ENCODE measurements around the gene FARP1.

FARP1 gene

DNA sequence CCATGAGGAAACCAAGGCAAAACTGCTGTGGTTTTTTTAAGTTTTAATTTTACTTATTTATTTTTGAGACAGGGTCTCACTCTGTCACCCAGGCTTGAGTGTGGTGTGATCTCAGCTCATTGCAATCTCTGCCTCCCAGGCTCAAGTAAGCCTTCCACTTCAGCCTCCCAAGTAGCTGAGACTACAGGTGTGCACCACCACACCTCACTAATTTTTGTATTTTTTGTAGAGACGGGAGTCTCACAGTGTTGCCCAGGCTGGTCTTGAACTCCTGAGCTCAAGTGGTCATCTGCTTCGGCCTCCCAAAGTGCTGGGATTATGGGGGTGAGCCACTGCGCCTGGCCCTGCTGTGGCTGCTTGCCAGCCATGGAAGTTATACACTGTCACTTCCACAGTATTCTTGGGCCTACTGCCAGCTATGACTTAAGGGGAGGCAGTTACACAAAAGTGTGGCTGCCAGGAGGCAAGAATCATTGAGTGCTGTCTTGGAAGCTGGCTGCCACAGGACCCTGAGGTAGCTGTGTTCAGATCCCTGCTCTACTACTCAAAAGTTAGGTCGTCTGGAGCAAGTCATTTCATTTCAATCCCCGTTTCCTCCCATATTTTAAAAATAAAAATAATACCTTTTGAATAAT, 12.7 kb downstream of the FARP1 start:
- Histone ChIP-seq H3K79me2 (ENCODE audit: insufficient read depth, low read length) (no peaks in the 10 kb centered on the region), H4K20me1 (ENCODE audit: low read depth, low read length) (no peaks in the 10 kb centered on the region), H3K27ac (ENCODE audit: low read depth, low read length) (no peak overlapping the region), H3K9me2 (replicated peaks; ENCODE audit: insufficient read depth, low read length) (no peaks in the 10 kb centered on the region), H3F3A (ENCODE audit: insufficient read depth) (no peaks in the 10 kb centered on the region), H3K4me2 (ENCODE audit: low read depth, low read length, poor library complexity, severe bottlenecking) (no peak overlapping the region), H2AFZ (ENCODE audit: low read depth, low read length, severe bottlenecking) (no peak overlapping the region), H3K9ac (ENCODE audit: low read length) (no peak overlapping the region), H3K9me3 (ENCODE audit: insufficient read depth, low read length) (no peaks in the 10 kb centered on the region), H3K36me3 (ENCODE audit: low read length) (no peaks in the 10 kb centered on the region), H3K27me3 (ENCODE audit: low read length) (no peaks in the 10 kb centered on the region), H3K4me3 (ENCODE audit: insufficient read depth, low read length, poor library complexity, severe bottlenecking) (no peak overlapping the region)
- no peak for TF ChIP-seq EZH2phosphoT487 (conservative IDR thresholded peaks at IDR 0.05; ENCODE audit: low read length)
- TF ChIP-seq, protein P1, sequence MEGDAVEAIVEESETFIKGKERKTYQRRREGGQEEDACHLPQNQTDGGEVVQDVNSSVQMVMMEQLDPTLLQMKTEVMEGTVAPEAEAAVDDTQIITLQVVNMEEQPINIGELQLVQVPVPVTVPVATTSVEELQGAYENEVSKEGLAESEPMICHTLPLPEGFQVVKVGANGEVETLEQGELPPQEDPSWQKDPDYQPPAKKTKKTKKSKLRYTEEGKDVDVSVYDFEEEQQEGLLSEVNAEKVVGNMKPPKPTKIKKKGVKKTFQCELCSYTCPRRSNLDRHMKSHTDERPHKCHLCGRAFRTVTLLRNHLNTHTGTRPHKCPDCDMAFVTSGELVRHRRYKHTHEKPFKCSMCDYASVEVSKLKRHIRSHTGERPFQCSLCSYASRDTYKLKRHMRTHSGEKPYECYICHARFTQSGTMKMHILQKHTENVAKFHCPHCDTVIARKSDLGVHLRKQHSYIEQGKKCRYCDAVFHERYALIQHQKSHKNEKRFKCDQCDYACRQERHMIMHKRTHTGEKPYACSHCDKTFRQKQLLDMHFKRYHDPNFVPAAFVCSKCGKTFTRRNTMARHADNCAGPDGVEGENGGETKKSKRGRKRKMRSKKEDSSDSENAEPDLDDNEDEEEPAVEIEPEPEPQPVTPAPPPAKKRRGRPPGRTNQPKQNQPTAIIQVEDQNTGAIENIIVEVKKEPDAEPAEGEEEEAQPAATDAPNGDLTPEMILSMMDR (IDR thresholded peaks at IDR 0.05; ENCODE audit: insufficient read depth, low read length, poor library complexity, severe bottlenecking): no peak

DNA sequence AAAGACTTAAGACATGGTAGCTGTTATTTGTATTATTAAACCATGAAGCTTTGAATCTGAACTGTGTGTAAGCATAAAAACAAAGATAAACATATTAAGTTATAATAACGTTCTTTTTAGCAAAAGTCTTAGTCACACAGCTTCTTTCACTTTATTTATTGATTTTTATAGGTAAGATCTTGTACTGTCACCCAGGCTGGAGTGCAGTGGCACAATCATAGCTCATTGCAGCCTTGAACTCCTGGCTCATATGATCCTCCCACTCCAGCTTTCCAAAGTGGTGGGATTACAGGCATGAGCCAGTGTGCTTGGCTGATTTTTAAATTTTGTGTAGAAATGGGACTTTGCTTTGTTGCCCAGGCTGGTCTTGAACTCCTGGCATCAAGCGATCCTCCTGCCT, 13.4 kb downstream of the FARP1 start:
- no peak overlapping the region for H3K9ac ChIP-seq (ENCODE audit: low read length)
- H3K4me2 ChIP-seq (ENCODE audit: low read depth, low read length, poor library complexity, severe bottlenecking): no peak overlapping the region
- H2AFZ ChIP-seq (ENCODE audit: low read depth, low read length, severe bottlenecking): no peak overlapping the region
- no peaks in the 10 kb centered on the region for H3K79me2 ChIP-seq (ENCODE audit: insufficient read depth, low read length)
- H3K4me3 ChIP-seq (ENCODE audit: insufficient read depth, low read length, poor library complexity, severe bottlenecking): no peak overlapping the region
- no peaks in the 10 kb centered on the region for H4K20me1 ChIP-seq (ENCODE audit: low read depth, low read length)
- TF ChIP-seq, protein P1 (IDR thresholded peaks at IDR 0.05; ENCODE audit: insufficient read depth, low read length, poor library complexity, severe bottlenecking): no peak
- TF ChIP-seq EZH2phosphoT487 (conservative IDR thresholded peaks at IDR 0.05; ENCODE audit: low read length): no peak
- no peak overlapping the region for H3K27ac ChIP-seq (ENCODE audit: low read depth, low read length)
- no peaks in the 10 kb centered on the region for H3K36me3 ChIP-seq (ENCODE audit: low read length)
- H3K9me3 ChIP-seq (ENCODE audit: insufficient read depth, low read length): no peaks in the 10 kb centered on the region
- H3F3A ChIP-seq (ENCODE audit: insufficient read depth): no peaks in the 10 kb centered on the region
- H3K27me3 ChIP-seq (ENCODE audit: low read length): no peaks in the 10 kb centered on the region
- H3K9me2 ChIP-seq (replicated peaks; ENCODE audit: insufficient read depth, low read length): no peaks in the 10 kb centered on the region

DNA sequence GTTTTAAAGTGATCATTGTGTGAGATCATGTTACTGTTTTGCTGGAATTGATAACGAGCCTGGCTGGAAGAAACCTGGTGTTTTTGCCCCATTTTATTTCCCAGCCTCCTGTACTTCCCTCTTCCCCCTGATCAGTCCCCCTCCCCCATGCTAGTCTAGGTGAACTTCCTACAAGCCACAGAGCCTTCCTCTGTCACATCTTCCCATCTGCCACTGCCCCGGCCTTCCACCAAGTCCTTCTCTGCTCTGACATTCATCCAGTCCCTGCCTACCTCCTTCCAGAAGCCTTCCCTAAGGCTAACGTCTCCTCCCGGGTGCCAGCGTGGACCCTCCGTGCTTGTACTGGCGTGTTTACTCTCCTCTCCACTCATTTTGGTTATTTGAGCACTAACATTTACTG, 14.3 kb downstream of the FARP1 start:
- no peaks in the 10 kb centered on the region for H3F3A ChIP-seq (ENCODE audit: insufficient read depth)
- no peak overlapping the region for H2AFZ ChIP-seq (ENCODE audit: low read depth, low read length, severe bottlenecking)
- H3K79me2 ChIP-seq (ENCODE audit: insufficient read depth, low read length): no peaks in the 10 kb centered on the region
- TF ChIP-seq EZH2phosphoT487 (conservative IDR thresholded peaks at IDR 0.05; ENCODE audit: low read length): no peak
- TF ChIP-seq, protein P1 (IDR thresholded peaks at IDR 0.05; ENCODE audit: insufficient read depth, low read length, poor library complexity, severe bottlenecking): no peak
- H3K4me2 ChIP-seq (ENCODE audit: low read depth, low read length, poor library complexity, severe bottlenecking): no peak overlapping the region
- H4K20me1 ChIP-seq (ENCODE audit: low read depth, low read length): no peaks in the 10 kb centered on the region
- no peaks in the 10 kb centered on the region for H3K27me3 ChIP-seq (ENCODE audit: low read length)
- H3K27ac ChIP-seq (ENCODE audit: low read depth, low read length): no peak overlapping the region
- H3K9ac ChIP-seq (ENCODE audit: low read length): no peak overlapping the region
- no peaks in the 10 kb centered on the region for H3K36me3 ChIP-seq (ENCODE audit: low read length)
- no peak overlapping the region for H3K4me3 ChIP-seq (ENCODE audit: insufficient read depth, low read length, poor library complexity, severe bottlenecking)
- no peaks in the 10 kb centered on the region for H3K9me2 ChIP-seq (replicated peaks; ENCODE audit: insufficient read depth, low read length)
- no peaks in the 10 kb centered on the region for H3K9me3 ChIP-seq (ENCODE audit: insufficient read depth, low read length)

Data from SU-DHL-6 (cell line).